Fibroblast of the aortic adventitia (primary cell): ENCODE results near the gene KRT23. TPM values are rescaled to one million over a fixed set of nuclear protein-coding genes. Genes with fewer than 3 reads are reported as not detected.

Experiments
- DNase-seq: peaks from one replicate; pipeline ENCODE4 v3.0.0-alpha.2; 2010; ENCODE audit warnings: low read depth
- H3K4me3 ChIP-seq: 2 replicates; pipeline ENCODE4 v1.5.1; 2011; ENCODE audit warnings: low read depth, mild to moderate bottlenecking, control low read depth, low read length, moderate library complexity
- total RNA-seq: library from RNA; depleted of rRNA; stranded (reverse); fragments of >200 nt; gene quantifications from 2 replicates; pipeline ENCODE4 v1.2.3, GENCODE V29; 2012; ENCODE audit warnings: low replicate concordance
- TF ChIP-seq, protein P1 (sequence below): IDR thresholded peaks from 2 replicates; pipeline ENCODE4 v1.5.1; 2011; ENCODE audit warnings: mild to moderate bottlenecking, low read length, control low read depth, inconsistent platforms; ENCODE audit not compliant: insufficient read depth

The KRT23 gene
- total RNA-seq, 1 donor = not detected

DNA sequence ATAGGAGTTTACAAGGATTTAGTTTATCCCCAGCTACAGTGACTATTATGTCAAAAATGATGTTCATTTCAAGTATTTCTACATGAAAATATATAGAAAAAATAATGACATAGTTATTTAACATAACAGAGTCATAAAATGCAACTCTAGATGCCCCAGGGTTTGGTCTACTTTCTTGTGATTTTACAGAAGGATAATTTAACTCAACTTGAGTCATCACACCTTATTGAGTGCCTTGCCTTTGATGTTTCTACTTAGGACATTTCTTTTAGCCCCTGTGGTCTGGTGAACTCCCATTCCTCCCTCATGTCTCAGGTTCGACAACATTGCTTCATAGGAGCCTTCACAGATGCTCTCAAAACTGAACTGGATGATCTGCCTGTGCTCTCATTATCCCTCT, 54.4 kb downstream of the KRT23 start:
- no peak overlapping the region for H3K4me3 ChIP-seq
- TF ChIP-seq, protein P1, sequence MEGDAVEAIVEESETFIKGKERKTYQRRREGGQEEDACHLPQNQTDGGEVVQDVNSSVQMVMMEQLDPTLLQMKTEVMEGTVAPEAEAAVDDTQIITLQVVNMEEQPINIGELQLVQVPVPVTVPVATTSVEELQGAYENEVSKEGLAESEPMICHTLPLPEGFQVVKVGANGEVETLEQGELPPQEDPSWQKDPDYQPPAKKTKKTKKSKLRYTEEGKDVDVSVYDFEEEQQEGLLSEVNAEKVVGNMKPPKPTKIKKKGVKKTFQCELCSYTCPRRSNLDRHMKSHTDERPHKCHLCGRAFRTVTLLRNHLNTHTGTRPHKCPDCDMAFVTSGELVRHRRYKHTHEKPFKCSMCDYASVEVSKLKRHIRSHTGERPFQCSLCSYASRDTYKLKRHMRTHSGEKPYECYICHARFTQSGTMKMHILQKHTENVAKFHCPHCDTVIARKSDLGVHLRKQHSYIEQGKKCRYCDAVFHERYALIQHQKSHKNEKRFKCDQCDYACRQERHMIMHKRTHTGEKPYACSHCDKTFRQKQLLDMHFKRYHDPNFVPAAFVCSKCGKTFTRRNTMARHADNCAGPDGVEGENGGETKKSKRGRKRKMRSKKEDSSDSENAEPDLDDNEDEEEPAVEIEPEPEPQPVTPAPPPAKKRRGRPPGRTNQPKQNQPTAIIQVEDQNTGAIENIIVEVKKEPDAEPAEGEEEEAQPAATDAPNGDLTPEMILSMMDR = no peak
- no peak for DNase-seq

DNA sequence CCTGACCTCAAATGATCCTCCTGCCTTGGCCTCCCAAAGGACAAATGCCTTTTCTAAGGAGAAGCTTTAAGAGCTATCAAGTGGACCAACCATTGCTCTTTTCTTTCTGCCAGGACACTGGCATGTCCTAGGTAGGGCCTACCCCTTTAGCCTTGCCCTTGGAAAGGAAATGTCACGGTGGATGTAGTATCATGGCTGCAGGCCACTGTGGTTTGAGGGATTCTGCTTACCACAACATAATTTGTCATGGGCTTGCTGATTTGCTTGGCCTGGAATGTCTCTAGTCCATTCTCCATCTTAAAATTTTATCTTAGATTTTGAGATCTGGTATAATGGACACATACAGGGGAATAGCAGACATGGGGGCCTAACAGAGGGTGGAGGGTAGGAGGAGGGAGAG, 58.4 kb downstream of the KRT23 start:
- no peak overlapping the region for H3K4me3 ChIP-seq
- DNase-seq = no peak
- TF ChIP-seq, protein P1 = no peak

DNA sequence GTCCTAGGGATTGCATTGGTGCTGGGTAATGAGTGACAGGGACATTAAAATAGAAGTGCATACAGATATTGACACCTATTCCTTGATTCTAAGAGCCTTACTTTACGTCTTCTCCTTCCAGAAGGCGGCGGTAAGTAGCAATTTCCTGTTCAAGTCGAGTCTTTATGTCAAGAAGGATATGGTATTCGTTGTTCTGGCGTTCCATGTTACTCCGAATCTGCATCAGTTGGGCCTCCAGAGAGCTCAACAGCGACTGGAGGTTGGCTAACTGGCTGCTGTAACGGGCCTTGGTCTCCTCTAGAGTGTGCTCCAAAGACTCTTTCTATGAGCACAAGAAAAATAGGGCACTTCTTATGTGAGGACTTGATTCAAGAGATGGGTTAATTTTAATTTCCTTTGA, 59.4 kb downstream of the KRT23 start:
- TF ChIP-seq, protein P1 = no peak
- no peak for DNase-seq
- no peak overlapping the region for H3K4me3 ChIP-seq

DNA sequence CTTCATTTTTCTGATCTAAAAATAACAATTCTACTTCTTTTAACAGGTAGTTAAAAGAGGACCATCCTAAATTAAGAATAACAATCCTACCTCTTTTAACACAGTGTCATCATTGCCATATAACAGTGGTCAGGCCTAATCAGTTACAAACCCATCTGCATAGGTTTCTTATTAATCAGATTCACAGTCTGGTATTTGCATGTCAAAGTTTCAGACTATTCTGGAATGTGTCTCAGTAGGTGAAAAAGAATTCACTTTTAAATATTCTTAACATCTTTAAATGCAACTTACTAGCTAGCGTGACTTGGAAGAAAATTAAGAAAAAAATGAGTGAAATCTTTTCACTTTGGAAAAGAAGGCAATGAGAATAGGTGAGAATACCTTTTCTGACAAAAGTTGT, 63.6 kb downstream of the KRT23 start:
- no peak overlapping the region for H3K4me3 ChIP-seq
- DNase-seq = no peak
- TF ChIP-seq, protein P1 = no peak

DNA sequence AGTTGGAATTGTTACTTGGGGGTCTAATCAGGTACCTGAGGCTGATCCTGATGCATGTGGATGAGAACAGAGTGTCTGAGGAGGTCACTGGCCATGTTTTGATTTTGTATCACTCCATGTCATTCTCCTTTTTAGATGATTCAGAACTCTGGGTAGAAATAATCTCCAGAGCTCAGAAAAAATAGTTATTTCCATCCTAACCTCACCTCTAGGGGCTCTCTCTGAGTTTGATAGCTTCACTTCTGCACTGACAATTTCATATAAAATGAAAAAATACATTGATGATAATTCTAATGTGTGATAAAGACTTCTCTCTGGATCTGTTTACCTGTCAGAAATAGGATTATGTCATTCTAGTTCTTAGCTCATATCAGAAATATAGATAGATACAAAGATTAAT, 64.2 kb downstream of the KRT23 start:
- no peak for DNase-seq
- TF ChIP-seq, protein P1 = peak; percentile 13
- H3K4me3 ChIP-seq = no peak overlapping the region

Other genes starting within 250 kb of the KRT23 start
- not detected in 2 replicates for gene KRT24, start 233.9 kb downstream of the KRT23 start, total RNA-seq
- gene KRT25, start 182.3 kb downstream of the KRT23 start, total RNA-seq = not detected in 2 replicates
- gene KRT26, start 165.4 kb downstream of the KRT23 start, total RNA-seq = not detected in 2 replicates
- gene KRT27, start 155.1 kb downstream of the KRT23 start, total RNA-seq = not detected in 2 replicates
- not detected in 2 replicates for gene KRT28, start 137.7 kb downstream of the KRT23 start, total RNA-seq
- gene KRT10, start 115.0 kb downstream of the KRT23 start, total RNA-seq = 12.2 TPM in 1 of 2 replicates, not detected in the other
- gene KRT12, start 70.4 kb downstream of the KRT23 start, total RNA-seq = not detected in 2 replicates
- gene KRT20, start 52.4 kb downstream of the KRT23 start, total RNA-seq = not detected in 2 replicates
- not detected in 2 replicates for gene KRT39, start 29.3 kb upstream of the KRT23 start, total RNA-seq
- gene KRT40, start 46.7 kb upstream of the KRT23 start, total RNA-seq = not detected in 2 replicates
- gene KRTAP3-3, start 56.5 kb upstream of the KRT23 start, total RNA-seq = not detected in 2 replicates
- not detected in 2 replicates for gene KRTAP3-2, start 62.3 kb upstream of the KRT23 start, total RNA-seq
- not detected in 2 replicates for gene KRTAP3-1, start 71.5 kb upstream of the KRT23 start, total RNA-seq
- 1.4 TPM in 1 of 2 replicates, not detected in the other for gene KRTAP1-5, start 89.6 kb upstream of the KRT23 start, total RNA-seq
- not detected in 2 replicates for gene KRTAP1-4, start 92.5 kb upstream of the KRT23 start, total RNA-seq
- gene KRTAP1-3, start 97.2 kb upstream of the KRT23 start, total RNA-seq = not detected in 2 replicates
- not detected in 2 replicates for gene KRTAP1-1, start 103.8 kb upstream of the KRT23 start, total RNA-seq
- not detected in 2 replicates for gene KRTAP2-1, start 109.7 kb upstream of the KRT23 start, total RNA-seq
- not detected in 2 replicates for gene KRTAP2-2, start 117.6 kb upstream of the KRT23 start, total RNA-seq
- gene KRTAP2-3, start 122.5 kb upstream of the KRT23 start, total RNA-seq = not detected in 2 replicates
- gene KRTAP2-4, start 128.2 kb upstream of the KRT23 start, total RNA-seq = not detected in 2 replicates
- not detected in 2 replicates for gene KRTAP4-7, start 146.5 kb upstream of the KRT23 start, total RNA-seq
- not detected in 2 replicates for gene KRTAP4-8, start 160.5 kb upstream of the KRT23 start, total RNA-seq
- gene KRTAP4-16, start 164.6 kb upstream of the KRT23 start, total RNA-seq = not detected in 2 replicates
- not detected in 2 replicates for gene KRTAP4-9, start 167.7 kb upstream of the KRT23 start, total RNA-seq
- not detected in 2 replicates for gene KRTAP4-11, start 180.7 kb upstream of the KRT23 start, total RNA-seq
- gene KRTAP4-12, start 186.5 kb upstream of the KRT23 start, total RNA-seq = not detected in 2 replicates
- not detected in 2 replicates for gene KRTAP4-6, start 202.9 kb upstream of the KRT23 start, total RNA-seq
- gene KRTAP4-5, start 212.2 kb upstream of the KRT23 start, total RNA-seq = not detected in 2 replicates
- not detected in 2 replicates for gene KRTAP4-4, start 223.1 kb upstream of the KRT23 start, total RNA-seq
- gene KRTAP4-3, start 230.6 kb upstream of the KRT23 start, total RNA-seq = not detected in 2 replicates
- gene KRTAP4-2, start 240.6 kb upstream of the KRT23 start, total RNA-seq = not detected in 2 replicates
- not detected in 2 replicates for gene KRTAP4-1, start 247.3 kb upstream of the KRT23 start, total RNA-seq